Uterus (tissue), 2 donors: Measurements from ENCODE around the gene FAM221B.

ENCODE experiments used
- POLR2A ChIP-seq, 2 donors: fragments of 450-650 bp; IDR thresholded peaks; one replicate each; pipeline ENCODE4 v1.6.1; 2016; ENCODE audit warnings: antibody characterized with exemption in 2 of 2, mild to moderate bottlenecking in 1 of 2, moderate library complexity in 1 of 2
- TF ChIP-seq, protein P1 (sequence below), 4 experiments: fragments of 200-600 bp in 2 of 4; fragments of 450-650 bp in 2 of 4; sonication (generic) in 2 of 4; IDR thresholded peaks; one replicate each; pipeline ENCODE4 v1.5.1; 2016 to 2019; ENCODE audit warnings: antibody characterized with exemption in 4 of 4, mild to moderate bottlenecking in 2 of 4, moderate library complexity in 1 of 4

DNA sequence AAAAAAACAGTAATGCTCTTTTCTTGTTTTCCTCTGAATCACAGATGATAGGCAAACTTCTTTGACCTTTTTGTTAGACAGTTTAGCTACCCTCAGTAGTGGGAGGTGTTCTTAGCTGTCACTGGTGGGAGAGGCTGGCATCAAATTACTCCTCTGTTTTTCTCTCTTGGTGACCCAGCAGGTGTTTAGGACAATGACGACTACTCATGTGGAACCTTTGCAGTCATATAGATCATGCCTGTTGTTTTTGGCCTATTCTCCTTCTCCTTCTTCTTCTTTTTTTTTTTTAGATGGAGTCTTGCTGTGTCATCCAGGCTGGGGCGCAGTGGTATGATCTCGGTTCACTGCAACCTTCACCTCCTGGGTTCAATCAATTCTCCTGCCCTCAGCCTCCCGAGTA lies 52.5 kb downstream of the FAM221B start:
- TF ChIP-seq, protein P1, sequence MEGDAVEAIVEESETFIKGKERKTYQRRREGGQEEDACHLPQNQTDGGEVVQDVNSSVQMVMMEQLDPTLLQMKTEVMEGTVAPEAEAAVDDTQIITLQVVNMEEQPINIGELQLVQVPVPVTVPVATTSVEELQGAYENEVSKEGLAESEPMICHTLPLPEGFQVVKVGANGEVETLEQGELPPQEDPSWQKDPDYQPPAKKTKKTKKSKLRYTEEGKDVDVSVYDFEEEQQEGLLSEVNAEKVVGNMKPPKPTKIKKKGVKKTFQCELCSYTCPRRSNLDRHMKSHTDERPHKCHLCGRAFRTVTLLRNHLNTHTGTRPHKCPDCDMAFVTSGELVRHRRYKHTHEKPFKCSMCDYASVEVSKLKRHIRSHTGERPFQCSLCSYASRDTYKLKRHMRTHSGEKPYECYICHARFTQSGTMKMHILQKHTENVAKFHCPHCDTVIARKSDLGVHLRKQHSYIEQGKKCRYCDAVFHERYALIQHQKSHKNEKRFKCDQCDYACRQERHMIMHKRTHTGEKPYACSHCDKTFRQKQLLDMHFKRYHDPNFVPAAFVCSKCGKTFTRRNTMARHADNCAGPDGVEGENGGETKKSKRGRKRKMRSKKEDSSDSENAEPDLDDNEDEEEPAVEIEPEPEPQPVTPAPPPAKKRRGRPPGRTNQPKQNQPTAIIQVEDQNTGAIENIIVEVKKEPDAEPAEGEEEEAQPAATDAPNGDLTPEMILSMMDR (IDR thresholded peaks at IDR 0.05): no peak
- TF ChIP-seq POLR2A (IDR thresholded peaks at IDR 0.05): no peak
